NCI-H2081 (cell line): ENCODE results near the gene ABCC4.
A peak's percentile ranks its signal among the peaks of the same experiment; 100 is the strongest.
"Not testable (repeated sequence)": the region's sequence is repeated elsewhere in the genome, so short reads cannot be mapped to it uniquely, and the experiment has no call there.

Source experiments
- DNase-seq, 2 experiments: peaks; one replicate each; lab custom pipeline; 2025; lab: John Stamatoyannopoulos, UW

Gene ABCC4

GRCh38 chr13:95193509-95194230 is 107.6 kb downstream of the ABCC4 start:
- no peak for DNase-seq

DNA sequence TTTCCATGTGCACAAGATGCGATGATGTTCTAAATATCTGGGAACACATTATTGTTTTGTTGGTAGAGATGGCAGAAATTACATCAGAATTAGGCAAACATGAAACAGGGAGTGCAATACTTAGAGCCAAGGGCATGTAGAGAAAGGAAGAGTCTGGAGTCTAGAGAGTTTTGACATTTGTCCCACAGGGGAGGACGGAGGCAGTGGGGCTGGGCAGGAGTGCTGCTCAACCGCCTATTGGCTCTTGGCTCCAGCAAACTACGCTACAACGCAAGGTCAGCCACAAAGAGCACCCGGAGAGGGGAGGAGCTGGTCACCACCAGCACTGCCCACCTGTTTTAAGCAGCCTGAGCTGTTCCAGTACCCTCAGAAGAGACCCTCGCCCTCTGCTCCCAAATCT is 108.3 kb downstream of the ABCC4 start:
- DNase-seq: no peak

DNA sequence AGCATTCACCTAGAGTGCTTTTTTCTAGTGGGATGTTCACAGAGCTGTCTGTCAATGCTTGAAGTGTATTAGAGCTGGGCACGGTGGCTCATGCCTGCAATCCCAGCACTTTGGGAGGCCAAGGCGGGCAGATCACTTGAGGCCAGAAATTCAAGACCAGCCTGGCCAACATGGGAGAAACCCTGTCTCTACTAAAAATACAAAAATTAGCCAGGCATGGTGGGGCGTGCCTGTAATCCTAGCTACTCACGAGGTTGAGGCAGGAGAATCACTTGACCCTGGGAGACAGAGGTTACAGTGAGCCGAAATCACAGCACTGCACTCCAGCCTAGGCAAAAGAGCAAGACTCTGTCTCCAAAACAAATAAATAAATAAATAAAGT is 108.7 kb downstream of the ABCC4 start:
- DNase-seq: not testable (repeated sequence)

DNA sequence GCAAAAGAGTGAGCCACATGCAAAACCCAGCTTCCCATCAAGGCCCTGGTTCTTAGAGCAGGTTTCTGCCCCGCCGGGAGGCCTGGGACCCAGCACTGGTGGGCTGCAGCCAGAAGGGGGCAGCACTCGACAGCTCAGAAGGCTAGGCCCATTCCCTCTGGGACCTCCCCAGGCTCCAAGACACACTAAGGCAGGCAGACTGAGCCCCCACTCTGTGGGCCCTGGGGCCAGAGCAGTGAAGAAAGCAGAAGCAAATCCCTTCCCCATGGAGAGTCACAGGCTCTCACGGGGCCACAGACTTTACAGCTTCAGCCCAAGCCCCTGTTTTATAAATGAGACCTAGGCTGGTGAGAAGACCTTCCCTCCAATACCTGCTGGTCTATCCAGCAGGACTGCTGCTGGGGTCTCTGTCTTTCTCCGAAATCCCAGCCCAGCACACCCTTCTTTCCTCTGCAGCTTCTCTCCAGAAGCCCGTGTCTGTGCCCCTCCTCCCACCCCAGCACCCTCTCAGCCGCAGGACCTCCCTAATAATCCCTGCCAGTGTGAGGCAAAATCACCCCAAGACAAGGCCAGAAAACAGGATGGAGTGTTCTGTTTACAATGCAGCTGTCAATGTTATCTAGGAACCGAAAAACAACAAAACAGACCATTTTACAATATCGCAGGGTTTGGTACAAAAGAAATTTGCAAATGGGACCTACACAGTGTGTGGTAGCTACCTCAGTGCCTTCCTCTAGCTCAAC is 109.3 kb downstream of the ABCC4 start:
- DNase-seq: peak; percentile 57 to 59

DNA sequence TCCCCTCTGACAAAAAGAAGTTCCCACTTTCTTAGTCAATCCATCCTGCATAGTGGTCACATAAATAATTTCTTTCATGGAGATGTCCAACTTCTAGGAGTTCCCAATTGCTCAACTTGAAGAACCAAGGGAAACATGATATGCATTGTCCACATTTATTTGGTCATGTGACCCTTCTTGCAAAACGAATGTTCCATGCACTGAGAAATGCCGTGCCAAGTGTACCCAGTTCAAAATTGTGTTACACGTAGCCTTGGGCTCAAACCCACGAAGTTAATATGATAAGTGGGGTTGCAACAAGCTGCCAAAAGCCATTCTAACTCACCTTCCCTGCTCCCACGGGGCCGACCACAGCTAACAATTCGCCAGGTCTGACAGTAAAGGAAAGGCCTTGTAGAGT is 113.1 kb downstream of the ABCC4 start:
- DNase-seq: no peak

DNA sequence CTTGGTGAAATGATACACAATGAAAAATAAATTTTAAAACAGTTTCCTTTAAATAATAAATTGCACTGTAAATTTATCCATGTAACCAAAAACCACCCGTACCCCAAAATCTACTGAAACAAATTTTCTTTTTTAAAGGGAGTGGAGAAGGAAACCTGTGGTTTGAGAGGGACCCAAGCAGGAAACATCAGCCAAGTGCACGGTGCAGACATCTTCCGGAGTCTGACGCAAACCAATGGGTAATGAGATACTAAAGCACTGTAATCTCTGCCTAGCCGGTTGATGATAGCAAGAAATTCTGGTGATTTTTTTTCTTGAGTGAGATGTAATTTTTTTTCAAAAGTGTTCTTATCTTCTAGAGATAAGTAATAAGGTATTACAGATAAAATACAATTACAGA is 115.4 kb downstream of the ABCC4 start:
- DNase-seq: no peak

DNA sequence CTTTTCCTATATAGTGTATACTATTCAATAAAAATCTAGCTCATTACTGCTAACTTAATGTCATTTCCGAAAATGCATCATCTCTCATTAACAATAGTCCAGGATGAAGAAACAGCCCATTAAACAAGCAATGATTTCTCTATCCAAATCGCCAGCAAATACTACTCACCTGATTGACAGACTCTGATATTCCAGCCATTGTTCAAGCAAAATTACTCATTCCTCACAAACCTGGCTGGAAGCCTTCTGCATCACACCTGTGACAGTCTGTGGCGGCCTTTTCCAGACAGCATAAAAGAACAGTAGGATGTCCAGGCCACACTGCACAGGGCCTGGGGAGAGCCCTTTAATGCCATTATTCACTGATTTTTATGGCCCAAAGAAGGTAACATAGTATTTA is 115.9 kb downstream of the ABCC4 start:
- peak; percentile 57 to 84 for DNase-seq

- DNase-seq: no peak
Observed at GRCh38 chr13:95184317-95184716, 116.9 kb downstream of the ABCC4 start.

DNA sequence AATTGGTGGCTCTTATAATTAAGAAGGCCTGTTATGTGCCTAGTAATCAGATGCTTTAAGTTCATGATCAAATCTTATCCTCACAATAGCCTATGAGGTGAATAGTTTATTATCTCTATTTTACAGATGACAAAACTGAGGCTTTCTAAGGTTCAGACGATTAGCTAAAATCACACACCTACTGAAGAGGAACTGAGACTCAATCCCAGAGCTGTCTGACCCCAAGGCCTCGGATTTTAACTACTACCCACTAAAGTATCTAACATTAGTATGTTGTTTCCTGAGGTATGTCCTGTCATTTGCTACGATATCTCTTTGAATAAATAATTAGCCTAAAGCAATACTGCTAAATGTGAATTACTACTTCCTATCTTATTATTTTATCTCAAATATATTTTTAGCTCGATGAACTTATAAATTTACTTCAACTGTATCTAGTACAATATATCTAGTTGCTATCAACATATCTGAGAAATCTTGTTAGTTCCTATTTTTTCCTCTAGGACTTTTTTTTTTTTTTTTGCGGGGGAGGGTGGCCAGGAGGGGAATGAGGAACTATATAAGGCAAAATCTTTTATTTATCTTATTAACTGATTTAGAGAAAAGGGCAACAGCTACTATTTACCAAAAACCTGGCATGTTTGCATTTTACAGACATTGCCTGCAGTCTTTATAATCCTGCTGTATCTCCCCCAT is 118.5 kb downstream of the ABCC4 start:
- no peak for DNase-seq

DNA sequence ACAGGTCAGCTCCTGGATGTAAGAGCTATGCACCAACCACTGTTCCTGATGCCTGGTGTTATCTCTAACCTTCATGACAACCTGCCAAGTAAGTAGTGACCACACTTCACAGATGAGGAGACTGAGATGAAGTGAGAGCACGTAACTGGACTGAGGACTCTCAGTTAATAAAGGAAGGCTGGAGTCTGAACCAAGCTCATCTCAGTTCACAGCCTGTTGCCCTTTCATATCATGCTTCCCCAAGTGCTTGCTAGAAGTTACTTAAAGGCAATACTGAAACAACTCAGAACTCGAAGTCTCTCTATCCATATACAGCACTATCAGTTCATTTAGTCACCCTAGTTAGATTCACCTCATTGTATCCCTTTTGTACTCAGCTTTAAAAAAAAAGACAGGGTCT is 119.7 kb downstream of the ABCC4 start:
- no peak for DNase-seq

DNA sequence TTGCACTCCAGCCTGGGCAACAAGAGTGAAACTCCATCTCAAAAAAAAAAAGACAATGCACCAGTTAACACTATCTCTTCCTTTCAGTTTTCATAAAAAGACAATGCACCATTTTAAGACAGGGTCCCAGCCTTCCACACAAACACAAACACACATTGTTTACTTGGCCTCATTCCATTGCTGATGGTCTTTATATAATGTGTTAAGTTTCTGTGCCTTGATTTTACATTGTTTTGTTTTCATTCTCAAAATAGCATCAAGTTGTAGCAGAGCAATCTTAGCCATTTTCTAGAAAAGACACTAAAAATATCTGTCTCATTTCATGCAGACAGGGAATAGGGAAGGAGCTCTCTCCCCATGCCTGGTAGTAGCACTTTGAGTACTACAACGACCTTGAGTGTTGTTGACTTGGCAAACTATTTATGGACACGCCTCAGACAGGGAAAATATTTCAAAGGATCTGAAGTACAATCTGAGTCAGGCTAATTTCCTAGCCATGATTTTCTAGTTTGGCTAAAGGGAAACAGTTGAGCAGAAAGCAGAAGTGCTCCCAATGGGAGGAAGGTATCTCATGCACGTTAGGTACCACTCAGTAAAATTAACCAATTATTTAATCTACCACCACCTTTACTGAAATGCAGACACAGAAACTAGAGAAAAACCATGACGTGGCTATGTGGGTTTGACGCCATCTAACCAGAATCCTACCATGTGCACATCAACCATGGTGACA is 120.6 kb downstream of the ABCC4 start:
- DNase-seq: no peak

DNA sequence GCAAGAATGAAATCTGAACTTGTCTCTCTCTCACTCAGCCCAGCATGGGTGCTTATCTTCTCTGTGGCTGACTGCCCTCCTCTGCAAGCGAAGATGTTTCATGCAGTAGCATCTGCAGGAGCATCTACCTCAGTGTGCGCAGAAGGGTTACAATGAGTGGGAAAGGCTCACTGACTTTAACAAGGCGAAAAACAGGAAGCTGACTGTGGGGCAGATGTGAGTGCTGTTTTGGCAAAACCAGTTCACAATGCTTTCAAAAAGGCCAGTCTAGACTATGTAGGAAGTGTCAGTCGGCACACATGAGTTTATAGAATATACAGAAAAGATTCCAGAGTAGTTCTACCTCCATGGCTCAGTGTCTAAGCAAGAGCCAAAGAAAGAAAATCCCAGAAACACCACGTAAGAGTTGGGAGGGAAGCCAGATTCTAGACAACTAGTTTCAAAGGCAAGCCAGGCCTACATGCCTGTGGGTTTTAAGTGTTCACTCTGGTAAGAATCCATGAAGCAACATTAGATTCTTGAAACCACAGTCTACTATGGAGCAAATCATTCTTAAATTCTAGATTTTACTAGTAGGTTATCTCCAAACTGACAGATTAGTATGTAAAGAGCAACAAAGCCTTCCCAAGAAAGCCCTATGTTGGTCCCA is 124.5 kb downstream of the ABCC4 start:
- no peak for DNase-seq

DNA sequence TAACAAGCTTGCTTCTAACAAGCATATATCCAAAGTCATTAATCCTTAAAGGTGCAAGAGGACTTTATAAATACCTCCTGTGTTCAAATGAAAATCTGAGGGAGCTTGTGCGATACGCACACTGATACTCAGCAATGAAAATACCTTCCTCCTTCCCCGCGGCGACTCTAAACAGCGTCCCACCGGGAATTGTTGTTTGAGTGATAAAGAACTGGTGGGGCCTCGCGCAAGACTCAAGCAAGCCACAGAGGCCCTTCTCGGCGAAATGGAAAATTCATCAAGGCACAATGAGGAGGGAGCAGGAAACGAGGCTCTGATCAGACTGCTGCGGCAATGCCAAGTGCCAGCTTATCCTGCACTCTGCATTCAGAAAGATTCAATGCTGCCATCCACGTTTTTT is 126.7 kb downstream of the ABCC4 start:
- DNase-seq: no peak

DNA sequence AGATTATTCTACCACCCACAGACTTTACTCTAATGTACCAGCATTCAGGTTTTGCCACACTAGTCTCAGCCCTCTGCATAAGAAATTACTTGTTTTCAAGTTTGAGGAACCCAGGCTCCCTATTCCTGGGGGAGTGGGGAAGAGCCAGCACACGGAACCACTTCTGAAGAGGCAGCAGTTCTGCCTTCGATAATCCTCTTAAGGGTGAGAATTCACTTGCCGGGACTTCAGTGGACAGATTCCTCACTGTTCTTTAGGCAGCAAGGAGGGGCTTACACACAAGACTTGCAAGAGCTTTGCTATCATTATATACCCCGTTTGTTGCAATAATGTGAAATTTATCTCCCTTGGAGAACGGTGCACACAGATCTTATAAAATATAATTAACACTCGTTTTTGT is 133.1 kb downstream of the ABCC4 start:
- no peak for DNase-seq

DNA sequence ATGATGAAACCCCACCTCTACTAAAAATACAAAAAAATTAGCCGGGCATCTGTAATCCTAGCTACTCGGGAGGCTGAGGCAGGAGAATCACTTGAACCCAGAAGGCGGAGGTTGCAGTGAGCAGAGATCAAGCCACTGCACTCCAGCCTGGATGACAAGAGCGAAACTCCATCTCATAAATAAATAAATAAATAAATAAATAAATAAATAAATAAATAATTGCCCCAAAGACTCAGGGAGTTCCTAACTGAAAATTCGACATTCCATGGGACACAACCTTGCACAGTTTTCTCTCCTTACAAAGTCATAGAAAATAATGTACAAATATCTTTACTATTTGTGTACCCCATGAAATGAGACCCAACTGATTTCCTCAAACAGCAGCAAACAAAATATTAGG is 134.2 kb downstream of the ABCC4 start:
- not testable (repeated sequence) for DNase-seq

GRCh38 chr13:95164830-95165229 is 136.4 kb downstream of the ABCC4 start:
- DNase-seq: no peak

DNA sequence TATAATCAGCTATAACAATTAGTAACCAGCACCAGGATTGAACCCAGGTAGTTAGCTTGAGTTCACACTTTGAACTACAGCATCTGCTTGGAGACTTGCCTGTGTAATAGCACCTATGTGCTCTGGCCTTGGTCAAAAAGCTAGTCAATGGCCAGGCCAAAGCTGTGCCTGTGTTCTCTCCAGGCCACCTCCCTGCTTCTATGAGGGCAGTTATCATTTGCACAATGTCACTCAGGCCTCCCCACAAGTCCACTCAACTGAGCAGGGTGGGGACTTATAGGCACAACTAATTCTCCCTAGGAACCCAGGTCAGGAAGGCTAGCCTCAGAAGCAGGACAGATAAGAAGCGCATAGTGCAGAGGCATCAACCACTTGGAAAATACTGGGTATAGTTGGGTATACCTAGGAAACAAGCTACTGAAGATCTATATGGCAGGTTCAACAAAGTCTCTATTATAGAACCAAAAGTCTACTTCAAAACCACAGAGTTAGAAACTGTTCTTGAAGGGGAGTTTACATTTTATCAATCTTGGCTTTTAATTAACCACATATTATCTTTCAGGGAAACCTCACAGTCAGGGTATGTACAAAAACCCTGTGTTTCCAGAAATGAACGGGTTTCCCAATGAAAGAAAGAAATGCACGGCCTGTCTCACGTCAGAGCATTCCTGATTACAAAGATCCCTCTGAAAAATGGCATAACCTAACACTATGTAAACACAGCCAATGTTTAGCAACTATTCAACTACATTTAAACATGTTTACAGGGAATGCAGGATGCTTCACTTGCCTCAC is 140.9 kb downstream of the ABCC4 start:
- peak in 1 of 2 experiments; percentile 7 for DNase-seq

GRCh38 chr13:95159458-95159857 is 141.8 kb downstream of the ABCC4 start:
- DNase-seq: no peak

DNA sequence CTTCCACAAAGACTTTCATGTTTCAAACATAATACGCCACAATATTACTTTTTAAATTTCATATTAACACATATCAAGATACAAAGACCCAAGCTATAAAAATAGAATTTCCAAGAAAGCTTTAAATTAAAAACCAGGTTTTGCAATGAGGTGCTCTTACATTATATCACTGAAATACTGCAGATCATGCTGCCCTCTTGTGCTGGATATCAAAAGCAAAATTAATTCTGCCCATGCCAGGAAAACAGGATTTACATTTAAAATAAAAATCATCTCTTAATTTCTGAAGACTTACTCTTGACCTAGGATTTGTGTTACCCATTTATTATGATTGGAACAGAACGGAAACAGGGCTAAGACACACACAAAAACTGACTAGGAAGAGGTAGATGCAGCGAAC is 145.0 kb downstream of the ABCC4 start:
- peak in 1 of 2 experiments; percentile 42 for DNase-seq

DNA sequence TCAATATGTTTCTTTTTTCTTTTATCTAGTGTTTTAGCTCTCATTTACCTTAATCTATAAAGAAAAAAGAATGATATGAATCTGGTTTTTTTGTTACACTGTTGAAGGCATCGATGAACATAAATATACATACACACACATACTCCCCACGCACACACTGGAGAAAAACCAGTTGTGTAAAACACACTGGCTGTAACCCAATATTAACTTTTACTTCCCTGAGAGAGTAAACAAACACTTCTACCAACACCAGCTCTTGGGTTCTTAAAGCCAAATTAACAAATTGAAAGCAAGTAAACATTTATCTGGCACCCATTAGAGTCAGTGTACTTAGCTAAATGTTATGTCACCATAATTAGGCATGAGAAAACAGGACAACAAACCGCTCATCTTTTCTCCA is 145.7 kb downstream of the ABCC4 start:
- DNase-seq: peak in 1 of 2 experiments; percentile 56

DNA sequence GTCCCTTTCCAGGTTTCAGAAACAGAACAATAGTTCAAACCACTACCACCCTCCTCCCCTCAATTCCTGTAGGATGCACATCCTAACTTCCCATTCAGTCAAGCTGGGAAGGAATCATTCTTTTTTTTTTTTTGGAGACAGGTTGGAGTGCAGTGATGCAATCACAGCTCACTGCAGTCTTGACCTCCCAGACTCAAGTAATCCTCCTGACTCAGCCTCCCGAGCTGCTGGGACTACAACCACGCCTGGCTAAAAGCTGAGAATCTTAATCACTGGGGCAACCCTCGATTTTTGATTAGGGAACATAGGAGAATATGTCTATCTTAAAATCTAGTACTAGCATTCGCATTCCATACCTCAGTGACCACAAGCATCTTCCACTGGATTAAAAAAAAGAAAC is 146.2 kb downstream of the ABCC4 start:
- DNase-seq: no peak
